Muscle layer of colon (tissue), 2 donors: ENCODE results near the gene NAA25.
"Not testable (repeated sequence)": the region's sequence is repeated elsewhere in the genome, so short reads cannot be mapped to it uniquely, and the experiment has no call there.

Source experiments
- H3K27ac ChIP-seq: one replicate; pipeline ENCODE4 v1.7.0; 2013; ENCODE audit warnings: low read depth, mild to moderate bottlenecking, low read length, moderate library complexity
- H3K27me3 ChIP-seq, 2 donors: one replicate each; pipeline ENCODE4 v1.7.0; 2013; ENCODE audit warnings: low read length in 2 of 2, mild to moderate bottlenecking in 2 of 2; ENCODE audit not compliant: insufficient read depth in 2 of 2, control insufficient read depth in 1 of 2
- H3K36me3 ChIP-seq: one replicate; pipeline ENCODE4 v1.7.0; 2013; ENCODE audit warnings: mild to moderate bottlenecking, low read length; ENCODE audit not compliant: insufficient read depth
- H3K4me1 ChIP-seq: one replicate; pipeline ENCODE4 v1.7.0; 2013; ENCODE audit warnings: mild to moderate bottlenecking, low read length; ENCODE audit not compliant: insufficient read depth
- H3K4me3 ChIP-seq, 2 donors: one replicate each; pipeline ENCODE4 v1.7.0; 2013; ENCODE audit warnings: low read length in 2 of 2, low read depth in 1 of 2, mild to moderate bottlenecking in 1 of 2, moderate library complexity in 1 of 2
- H3K9ac ChIP-seq: one replicate; pipeline ENCODE4 v1.7.0; 2013; ENCODE audit warnings: low read length
- H3K9me3 ChIP-seq: one replicate; pipeline ENCODE4 v1.7.0; 2013; ENCODE audit warnings: mild to moderate bottlenecking, low read length
- donor health status: abdominal sarcoma.
- donor health status: Adenocarcinoma of cecum.

NAA25 gene

DNA sequence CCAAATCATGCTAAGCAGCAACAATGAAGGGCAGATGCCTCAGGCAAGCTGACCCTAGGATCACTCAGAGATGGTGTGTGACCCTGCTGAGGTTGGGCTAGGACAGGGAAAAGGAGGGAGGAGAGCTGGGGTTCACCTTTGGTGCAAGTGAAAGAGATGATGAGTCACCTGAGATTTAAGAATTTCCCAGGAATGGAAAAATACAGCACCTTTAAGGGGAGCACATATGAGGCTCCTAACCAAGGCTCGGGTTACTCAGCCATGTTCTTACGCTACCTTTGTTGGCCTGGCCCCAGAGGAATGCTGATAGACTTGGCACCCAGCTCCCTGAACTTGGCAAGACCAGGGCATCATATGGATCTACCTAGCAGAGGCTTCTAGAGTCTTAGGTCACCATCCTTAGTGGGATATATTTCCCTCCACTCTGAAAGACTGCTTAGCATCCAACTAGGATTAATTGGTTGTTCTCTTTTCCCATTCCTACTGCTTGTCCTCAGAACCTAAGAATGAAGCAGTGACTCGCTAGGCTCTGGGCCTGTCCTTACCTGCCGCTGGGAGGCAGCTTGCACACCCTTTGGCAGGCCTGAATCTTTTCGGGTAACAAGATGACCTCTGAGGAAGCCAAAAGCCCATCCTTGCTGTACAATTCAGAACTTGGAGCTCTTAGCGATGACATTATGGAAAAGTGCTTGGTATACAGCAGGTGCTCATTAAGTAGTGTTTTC lies 4.0 kb upstream of the NAA25 start:
- no peak overlapping the region for H3K9ac ChIP-seq
- H3K4me1 ChIP-seq: peaks cover 15% of the 10 kb centered on the region
- H3K4me3 ChIP-seq: no peak overlapping the region
- H3K36me3 ChIP-seq: no peaks in the 10 kb centered on the region
- no peaks in the 10 kb centered on the region for H3K27me3 ChIP-seq
- H3K27ac ChIP-seq: no peak overlapping the region
- no peaks in the 10 kb centered on the region for H3K9me3 ChIP-seq

DNA sequence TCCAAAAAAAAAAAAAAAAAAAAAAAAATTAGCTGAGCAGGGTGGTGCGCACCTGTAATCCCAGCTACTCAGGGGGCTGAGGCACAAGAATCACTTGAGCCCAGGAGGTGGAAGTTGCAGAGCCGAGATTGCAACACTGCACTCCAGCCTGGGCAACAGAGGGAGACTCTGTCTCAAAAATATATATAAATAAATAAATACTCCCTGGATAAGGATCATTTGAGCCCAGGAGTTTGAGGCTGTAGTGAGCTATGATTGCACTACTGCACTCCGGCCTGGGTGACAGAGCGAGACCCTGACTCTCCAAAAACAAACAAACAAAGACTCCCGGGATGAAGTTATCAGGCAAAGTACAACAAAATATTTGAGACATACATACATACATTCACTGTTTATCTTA lies 3.3 kb upstream of the NAA25 start:
- H3K27me3 ChIP-seq: no peaks in the 10 kb centered on the region
- H3K4me1 ChIP-seq: peaks cover 18% of the 10 kb centered on the region
- no peak overlapping the region for H3K27ac ChIP-seq
- no peak overlapping the region for H3K4me3 ChIP-seq
- no peak overlapping the region for H3K9ac ChIP-seq
- H3K36me3 ChIP-seq: no peaks in the 10 kb centered on the region
- no peaks in the 10 kb centered on the region for H3K9me3 ChIP-seq

DNA sequence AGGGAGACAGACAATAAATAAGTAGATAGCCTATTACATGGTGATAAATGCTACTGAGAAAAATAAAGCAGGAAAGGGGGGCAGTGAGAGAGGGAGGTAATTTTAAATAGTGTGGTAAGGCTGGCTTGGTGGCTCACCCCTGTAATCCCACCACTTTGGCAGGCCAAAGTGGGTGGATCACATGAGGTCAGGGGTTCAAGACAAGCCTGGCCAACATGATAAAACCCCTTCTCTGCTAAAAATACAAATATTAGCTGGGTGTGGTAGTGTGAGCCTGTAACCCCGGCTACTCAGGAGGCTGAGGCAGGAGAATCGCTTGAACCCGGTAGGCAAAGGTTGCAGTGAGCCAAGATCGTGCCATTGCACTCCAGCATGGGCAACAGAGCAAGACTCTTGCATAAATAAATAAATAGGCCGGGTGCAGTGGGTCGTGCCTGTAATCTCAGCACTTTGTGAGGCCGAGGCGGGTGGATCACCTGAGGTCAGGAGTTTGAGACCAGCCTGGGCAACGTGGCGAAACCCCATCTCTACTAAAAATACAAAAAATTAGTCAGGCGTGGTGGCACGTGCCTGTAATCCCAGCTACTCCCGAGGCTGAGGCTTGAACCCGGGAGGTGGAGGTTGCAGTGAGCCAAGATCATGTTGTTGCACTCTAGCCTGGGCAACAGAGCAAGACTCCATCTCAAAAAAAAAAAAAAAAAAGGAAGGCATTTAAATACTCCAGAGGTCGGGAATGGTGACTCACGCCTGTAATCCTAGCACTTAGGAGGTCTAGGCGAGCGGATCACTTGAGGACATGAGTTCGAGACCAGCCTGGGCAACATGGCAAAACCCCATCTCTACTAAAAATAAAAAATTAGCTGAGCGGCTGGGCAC lies 2.4 kb upstream of the NAA25 start:
- H3K9me3 ChIP-seq, H3K9ac ChIP-seq, H3K4me3 ChIP-seq, H3K36me3 ChIP-seq, H3K27ac ChIP-seq, H3K27me3 ChIP-seq: not testable (repeated sequence)
- H3K4me1 ChIP-seq: peaks cover 18% of the 10 kb centered on the region

DNA sequence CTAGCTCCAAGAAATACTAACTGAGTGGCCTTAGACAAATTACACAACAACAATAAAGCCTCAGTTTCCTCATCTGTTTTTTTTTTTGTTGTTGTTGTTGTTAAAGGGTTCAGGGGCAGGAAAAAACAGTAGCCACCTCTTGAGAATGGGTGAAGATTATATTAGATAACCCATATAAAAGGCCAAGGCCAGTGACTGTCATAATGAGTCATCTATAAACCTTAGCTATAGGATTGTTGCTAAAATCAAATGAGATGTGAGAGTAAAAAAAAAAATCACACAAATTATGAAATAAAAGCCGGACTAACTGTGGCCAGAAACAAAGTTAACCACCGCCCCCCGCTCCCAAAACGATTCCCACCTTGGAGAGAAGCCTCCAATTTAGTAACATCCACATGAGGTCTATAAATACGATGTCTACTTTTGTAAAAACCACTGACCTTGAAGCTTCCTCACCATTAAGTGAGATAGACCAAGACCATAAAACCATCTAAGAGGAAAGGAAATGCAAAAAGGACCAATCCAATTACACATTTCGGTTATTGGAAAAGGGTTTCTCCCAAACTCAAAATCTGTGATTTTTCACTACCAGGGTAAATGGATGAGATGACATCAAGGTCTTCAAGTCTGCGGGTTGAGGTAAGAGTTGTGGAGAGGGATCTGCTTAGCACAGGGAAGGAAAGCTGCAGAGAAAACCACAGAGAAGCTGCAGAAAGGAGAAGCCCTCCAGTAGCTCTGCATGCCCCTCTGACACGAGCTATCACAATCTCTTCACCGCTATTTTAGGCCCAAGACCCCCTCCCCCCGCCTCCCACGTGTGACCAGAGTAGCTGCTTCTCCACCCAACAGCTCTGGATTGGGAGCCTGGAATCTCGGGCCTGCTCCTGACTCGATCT lies 1.0 kb downstream of the NAA25 start:
- Histone ChIP-seq H3K27ac (peak overlapping the region; percentile 100), H3K4me3 (peak overlapping the region; percentile 69 to 99), H3K27me3 (no peaks in the 10 kb centered on the region), H3K9ac (peak overlapping the region; percentile 69), H3K4me1 (peaks cover 28% of the 10 kb centered on the region), H3K36me3 (no peaks in the 10 kb centered on the region), H3K9me3 (no peaks in the 10 kb centered on the region)

DNA sequence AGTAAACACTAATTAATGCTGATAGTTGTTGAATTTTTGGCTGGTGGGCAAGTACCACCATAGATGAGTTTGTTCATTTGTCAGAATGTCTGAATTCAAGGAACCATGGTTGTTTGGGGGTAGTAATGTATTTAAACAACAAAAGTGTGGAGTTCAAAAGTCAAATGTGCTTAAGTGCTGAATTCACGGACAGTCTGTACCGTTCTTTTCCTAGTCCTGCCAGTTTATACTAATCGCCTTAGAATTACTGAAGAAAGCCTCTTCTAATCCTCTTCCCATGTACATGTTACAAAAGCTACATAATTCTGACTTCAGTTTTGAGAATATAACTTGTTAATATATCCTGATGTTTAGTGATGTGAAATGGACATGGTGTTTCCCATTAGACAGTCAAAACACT lies 2.7 kb downstream of the NAA25 start:
- Histone ChIP-seq H3K36me3 (peaks cover 4% of the 10 kb centered on the region), H3K9me3 (no peaks in the 10 kb centered on the region), H3K9ac (no peak overlapping the region), H3K27ac (no peak overlapping the region), H3K4me1 (peaks cover 28% of the 10 kb centered on the region), H3K4me3 (no peak overlapping the region), H3K27me3 (no peaks in the 10 kb centered on the region)

DNA sequence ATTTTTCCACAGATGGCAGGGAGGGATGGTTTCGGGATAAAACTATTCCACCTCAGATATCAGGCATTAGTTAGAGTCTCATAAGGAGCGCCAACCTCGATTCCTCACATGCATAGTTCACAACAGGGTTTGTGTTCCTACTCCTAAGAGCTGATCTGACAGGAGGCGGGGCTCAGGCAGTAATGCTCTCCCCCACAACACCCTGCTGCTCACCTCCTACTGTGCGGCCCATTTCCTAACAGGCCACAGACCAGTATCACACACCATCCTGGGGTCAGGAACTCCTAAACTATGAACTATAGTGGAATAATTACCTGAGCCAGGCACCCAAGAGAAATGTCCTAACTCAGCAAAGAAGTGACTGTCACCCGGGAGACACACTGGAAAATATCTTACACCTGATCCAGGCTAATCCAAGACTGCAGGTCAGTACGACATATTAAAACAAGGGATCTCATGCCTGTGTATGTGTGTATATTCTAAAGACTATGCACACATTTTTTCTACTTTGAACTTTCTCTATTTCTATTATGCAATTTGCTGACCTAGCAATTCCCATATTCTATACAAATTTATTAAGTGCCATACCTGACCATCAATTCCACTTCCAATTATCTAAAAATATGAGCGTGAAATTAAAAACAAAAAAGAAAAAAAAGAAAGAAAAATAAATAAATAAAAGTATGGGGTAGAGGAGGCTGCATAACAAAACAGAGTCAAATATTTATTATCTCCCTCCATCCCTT lies 4.7 kb downstream of the NAA25 start:
- no peaks in the 10 kb centered on the region for H3K9me3 ChIP-seq
- H3K4me3 ChIP-seq: no peak overlapping the region
- peaks cover 4% of the 10 kb centered on the region for H3K36me3 ChIP-seq
- H3K9ac ChIP-seq: no peak overlapping the region
- H3K27ac ChIP-seq: no peak overlapping the region
- no peaks in the 10 kb centered on the region for H3K27me3 ChIP-seq
- H3K4me1 ChIP-seq: peaks cover 28% of the 10 kb centered on the region

DNA sequence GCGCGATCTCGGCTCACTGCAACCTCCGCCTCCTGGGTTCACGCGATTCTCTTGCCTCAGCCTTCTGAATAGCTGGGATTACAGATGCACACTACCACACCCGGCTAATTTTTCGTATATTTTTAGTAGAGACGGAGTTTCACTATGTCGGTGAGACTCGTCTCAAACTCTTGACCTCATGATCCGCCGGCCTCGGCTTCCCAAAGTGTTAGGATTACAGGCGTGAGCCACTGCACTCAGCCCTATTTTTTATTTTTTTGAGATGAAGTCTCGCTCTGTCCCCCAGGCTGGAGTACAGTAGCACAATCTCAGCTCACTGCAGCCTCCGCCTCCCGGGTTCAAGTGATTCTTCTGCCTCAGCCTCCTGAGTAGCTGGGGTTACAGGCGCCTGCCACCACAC lies 5.8 kb downstream of the NAA25 start:
- H3K27me3 ChIP-seq, H3K9ac ChIP-seq, H3K4me3 ChIP-seq, H3K36me3 ChIP-seq, H3K27ac ChIP-seq, H3K9me3 ChIP-seq: not testable (repeated sequence)
- peaks cover 26% of the 10 kb centered on the region for H3K4me1 ChIP-seq

DNA sequence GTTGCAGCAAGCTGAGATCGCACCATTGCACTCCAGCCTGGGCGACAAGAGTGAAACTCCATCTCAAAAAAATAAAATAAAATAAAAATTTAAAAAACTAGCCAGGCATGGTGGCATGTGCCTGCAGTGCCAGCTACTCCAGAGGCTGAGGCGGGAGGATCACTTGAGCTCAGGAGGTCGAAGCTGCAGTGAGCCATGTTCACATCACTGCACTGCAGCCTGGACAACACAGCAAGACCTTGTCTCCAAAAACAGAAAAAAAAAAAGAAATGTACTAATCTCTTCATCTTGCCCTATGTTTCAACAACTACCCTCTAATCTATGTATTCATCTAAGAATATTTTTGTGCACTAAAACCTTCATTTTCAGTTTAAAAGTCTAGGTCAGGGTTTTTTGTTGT lies 6.5 kb downstream of the NAA25 start:
- peaks cover 19% of the 10 kb centered on the region for H3K4me1 ChIP-seq
- peaks cover 9% of the 10 kb centered on the region for H3K36me3 ChIP-seq
- H3K9ac ChIP-seq: no peak overlapping the region
- H3K27me3 ChIP-seq: no peaks in the 10 kb centered on the region
- H3K9me3 ChIP-seq: no peaks in the 10 kb centered on the region
- no peak overlapping the region for H3K4me3 ChIP-seq
- H3K27ac ChIP-seq: no peak overlapping the region

DNA sequence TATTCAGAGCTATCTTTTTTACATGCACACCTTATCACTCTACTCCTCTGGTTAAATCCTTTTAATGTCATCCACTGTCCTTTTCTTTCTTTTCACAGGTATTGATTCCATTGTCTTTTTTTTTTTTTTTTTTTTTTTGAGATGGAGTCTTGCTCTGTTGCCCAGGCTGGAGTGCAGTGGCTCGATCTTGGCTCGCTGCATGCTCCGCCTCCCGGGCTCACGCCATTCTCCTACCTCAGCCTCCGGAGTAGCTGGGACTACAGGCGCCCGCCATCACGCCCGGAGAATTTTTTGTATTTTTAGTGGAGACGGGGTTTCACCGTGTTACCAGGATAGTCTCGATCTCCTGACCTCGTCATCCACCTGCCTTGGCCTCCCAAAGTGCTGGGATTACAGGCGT lies 8.1 kb downstream of the NAA25 start:
- H3K9me3 ChIP-seq, H3K36me3 ChIP-seq, H3K4me3 ChIP-seq, H3K27ac ChIP-seq, H3K27me3 ChIP-seq, H3K9ac ChIP-seq, H3K4me1 ChIP-seq: not testable (repeated sequence)

DNA sequence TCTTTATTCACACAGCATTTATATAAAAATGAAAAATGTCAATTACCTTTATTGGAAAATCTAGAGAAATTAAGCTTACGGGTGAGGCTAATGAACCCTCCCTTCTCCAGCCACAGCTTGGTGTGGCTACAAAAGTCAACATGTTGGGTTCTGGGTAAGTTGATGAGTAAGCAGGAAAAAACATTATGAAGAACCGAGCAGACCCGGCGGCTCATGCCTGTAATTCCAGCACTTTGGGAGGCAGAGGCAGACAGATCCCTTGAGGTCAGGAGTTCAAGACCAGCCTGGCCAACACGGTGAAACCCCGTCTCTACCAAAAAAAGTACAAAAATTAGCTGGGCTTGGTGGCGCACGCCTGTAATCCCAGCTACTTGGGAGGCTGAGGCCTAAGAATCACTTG lies 10.9 kb downstream of the NAA25 start:
- H3K27ac ChIP-seq: no peak overlapping the region
- peaks cover 9% of the 10 kb centered on the region for H3K36me3 ChIP-seq
- H3K4me3 ChIP-seq: no peak overlapping the region
- H3K27me3 ChIP-seq: no peaks in the 10 kb centered on the region
- H3K9ac ChIP-seq: no peak overlapping the region
- H3K9me3 ChIP-seq: no peaks in the 10 kb centered on the region
- no peaks in the 10 kb centered on the region for H3K4me1 ChIP-seq

DNA sequence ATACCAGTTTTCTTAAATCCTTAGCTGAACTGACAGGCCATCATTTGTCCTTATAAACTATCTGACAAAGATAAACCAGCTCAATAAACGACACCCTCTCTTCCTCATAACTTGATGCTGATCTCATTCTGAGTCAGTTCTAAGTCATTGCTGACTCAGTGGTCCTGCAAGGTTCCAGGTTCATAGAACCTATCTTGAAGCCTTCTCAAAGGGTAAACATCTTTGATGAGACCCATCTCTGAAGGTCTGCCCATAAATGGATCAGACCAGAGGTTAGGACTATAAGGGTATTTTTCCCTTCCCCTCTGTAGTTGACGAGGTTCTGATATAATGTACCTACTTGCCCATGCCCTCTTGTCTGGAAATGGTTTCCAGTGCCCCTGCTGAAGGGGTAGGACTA lies 11.9 kb downstream of the NAA25 start:
- H3K36me3 ChIP-seq: peaks cover 10% of the 10 kb centered on the region
- H3K4me3 ChIP-seq: no peak overlapping the region
- H3K27ac ChIP-seq: no peak overlapping the region
- H3K4me1 ChIP-seq: no peaks in the 10 kb centered on the region
- no peak overlapping the region for H3K9ac ChIP-seq
- no peaks in the 10 kb centered on the region for H3K9me3 ChIP-seq
- H3K27me3 ChIP-seq: no peaks in the 10 kb centered on the region
